GM18861 (cell line): ENCODE results near the gene ANKRD36B.
"Not testable (repeated sequence)": the region's sequence is repeated elsewhere in the genome, so short reads cannot be mapped to it uniquely, and the experiment has no call there.

Experiments
- ATAC-seq: cut with Tn5 transposase; IDR thresholded peaks from one replicate; pipeline ENCODE4 v1.9.1; 2021; ENCODE audit not compliant: unreplicated experiment

Gene ANKRD36B

DNA sequence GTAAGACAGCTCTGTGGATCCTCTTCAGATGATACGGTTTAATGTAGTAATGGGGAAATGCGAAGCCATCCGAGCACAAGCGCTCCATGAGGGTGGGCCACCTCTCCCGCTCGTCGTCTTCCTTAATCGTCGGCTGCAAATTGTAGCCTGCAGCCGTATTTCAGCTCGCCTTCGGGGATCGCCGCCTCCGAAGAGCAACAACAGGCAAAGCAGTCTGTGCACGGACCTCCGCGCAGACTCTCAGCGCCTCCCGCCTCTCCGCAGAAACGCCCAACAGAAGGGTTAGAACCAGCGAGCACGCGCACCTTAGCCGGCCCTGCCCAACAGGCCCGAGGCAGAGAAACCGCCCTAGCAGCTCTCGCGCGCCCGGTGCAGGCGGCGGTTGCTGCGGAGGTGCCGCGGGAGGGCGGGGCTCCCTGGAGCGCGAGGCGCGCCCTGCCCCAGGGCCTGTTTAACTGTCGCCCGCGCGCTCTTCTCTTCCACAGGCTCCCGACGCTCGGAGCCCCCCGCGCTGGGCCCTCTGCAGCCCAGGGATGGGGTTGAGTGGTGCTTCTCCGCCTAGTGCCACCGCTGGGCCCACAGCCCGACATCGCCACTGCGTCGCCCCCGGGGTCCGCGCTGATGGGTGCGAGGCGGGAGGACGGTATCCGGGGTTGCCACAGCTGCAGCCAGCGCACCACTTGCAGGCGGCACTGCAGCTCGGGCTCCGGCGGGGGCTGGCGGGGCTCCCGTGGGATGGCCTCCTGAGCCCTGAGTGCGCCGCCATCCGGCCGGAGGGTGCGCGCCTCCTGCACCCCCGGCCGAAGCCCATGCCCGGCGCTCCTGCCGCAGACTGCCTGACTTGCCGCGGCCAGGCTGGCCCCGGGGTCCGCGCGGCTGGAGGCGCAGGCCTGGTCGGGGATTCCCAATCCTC, at the start of gene ANKRD36B:
TSS of gene ANKRD36B (minus strand) at position 280 of the 913 bp plus-strand sequence. CDS start at position 88, 192 bp downstream.
- peak; percentile 52 for ATAC-seq

DNA sequence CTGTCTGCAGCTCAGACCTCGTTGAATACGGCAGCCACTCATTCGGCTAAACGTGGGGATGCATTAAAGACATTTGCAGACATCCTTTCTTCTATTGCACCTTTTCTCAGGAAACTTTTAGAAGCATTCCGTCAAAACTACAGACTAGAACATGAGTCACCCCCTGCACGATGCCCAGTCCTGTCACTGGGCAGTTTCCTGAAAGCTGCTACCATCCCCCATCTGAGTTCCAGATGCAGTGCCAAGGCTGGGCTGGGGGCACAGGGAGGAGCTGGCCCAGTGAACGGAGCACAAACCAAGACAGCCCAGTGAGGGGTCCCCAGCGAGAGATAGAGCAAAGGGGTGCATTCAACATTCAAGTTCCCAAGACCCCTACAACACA, 36.4 kb upstream of the ANKRD36B start:
- ATAC-seq: not testable (repeated sequence)

DNA sequence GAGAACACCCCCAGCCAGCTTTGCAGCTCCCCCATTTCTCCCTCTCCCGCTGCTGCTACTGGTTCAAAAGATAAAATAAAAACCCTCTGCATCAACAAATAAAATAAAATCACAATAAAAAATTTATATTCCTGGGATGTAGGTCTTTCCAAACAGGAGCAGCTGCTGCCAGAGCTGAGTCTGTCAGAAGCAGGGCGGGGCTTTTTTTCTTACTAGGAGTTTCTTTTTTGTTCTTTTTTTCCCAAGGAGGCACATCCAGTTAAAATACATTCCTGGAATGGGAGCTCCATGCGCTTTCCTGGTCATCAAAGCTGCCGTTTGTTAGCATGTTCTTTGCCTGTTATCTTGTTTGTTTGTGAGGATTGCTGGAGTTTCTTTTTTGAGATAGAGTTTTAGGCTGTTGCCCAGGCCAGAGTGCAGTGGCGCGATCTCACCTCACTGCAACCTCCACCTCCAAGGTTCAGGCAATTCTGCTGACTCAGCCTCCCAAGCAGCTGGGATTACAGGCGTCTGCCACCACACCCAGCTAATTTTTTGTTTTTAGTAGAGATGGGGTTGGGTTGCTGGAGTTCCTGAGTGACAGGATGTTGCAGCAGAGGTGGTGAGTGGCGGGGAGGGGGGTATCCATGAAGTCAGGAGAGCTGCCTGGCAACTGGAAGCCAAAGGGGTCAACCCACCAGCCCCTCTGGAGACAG, 35.8 kb upstream of the ANKRD36B start:
- not testable (repeated sequence) for ATAC-seq

DNA sequence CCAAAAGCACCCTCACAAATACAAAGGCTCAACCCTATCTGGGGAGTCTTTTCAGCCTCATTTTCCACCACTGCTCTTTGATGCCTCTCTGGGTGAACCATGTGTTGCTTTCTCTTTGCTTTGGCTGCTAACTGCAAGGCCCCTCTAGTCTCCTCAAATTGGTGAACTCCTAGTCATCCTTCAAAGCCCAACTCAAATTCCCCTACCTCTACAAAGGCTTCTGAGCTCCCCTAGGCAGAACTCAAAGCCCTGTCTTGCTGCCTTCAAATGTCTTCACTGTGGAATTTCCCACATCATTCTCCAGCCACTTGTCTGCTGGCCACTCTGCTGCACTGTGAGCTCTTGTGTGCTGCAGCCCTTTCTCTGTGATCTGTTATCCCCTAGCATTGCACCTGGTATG, 33.3 kb upstream of the ANKRD36B start:
- not testable (repeated sequence) for ATAC-seq

DNA sequence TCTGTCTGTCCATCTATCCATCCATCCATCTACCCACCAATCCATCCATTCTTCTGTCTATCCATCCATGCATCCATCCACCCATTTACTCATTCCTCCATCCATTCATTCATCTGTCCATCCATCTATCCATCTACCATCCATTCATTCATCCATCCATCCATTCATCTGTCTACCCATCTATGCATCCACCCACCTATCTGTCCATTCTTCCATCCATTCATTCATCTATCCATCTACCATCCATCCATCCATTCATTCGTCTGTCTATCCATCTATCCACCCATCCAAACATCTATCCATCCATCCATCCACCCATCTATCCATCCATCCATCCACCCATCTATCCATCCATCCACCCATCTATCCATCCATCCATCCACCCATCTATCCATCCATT, 30.8 kb upstream of the ANKRD36B start:
- not testable (repeated sequence) for ATAC-seq

DNA sequence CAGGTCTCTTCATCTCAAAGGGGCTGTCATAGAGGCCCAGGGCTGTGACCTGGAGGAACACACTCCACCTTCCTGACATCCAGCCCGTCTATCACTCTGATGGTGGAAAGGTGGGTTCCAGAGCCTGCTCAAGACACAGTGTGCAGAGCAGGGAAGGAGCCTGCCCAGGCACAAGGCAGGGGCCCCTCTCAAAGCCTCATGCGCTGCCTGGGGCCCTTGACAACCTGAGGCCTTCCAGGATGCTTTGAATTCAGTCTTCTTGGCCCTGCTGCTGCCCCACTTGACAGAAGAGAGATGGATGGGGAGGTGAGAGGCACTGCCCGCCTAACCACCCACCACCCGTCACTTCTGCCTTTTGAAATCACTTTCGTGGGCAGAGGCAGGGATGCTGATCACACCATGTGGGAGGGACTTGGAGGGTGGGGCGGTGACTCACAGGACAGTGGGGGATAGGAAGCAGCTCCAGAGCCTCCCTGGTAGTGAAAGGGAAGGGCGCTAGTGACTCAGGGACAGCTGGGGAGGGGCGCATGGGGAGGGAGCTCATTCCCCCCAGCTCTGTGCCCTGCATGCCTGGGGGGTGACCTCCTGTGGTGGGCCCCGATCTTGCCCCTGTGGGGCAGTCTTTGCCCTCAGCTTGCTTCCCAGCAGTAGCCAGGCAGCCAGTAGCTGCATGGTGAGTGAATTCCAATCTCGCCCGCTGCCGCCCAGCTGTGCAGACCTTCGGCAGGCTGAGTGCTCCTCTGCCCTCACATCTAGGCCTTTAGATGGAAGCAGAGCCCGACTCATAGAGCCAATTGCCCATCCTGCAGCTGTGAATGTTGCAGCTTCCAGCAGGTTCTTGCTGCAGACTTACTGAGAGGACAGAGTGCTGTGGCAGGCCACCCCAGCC, 29.5 kb upstream of the ANKRD36B start:
- not testable (repeated sequence) for ATAC-seq

DNA sequence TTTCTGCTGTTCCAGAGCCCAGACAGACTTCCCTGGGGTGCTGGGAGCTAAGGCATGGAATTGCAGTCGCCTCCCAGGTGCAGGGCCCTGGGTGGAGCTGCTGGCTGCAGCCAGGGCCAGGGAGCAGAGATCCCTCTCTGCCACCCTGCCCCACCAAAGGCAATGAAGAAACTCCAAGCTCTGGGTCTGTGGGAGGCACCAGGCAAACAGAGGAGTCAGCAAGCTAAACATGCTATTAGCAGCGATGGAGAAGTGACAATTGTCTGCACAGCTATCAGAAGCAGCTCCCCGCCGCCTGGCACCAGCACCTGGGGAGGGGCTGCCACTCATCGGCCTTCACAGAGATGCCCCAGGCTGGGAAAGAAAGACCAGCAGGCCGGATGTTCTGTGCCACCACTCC, 28.2 kb upstream of the ANKRD36B start:
- no peak for ATAC-seq

DNA sequence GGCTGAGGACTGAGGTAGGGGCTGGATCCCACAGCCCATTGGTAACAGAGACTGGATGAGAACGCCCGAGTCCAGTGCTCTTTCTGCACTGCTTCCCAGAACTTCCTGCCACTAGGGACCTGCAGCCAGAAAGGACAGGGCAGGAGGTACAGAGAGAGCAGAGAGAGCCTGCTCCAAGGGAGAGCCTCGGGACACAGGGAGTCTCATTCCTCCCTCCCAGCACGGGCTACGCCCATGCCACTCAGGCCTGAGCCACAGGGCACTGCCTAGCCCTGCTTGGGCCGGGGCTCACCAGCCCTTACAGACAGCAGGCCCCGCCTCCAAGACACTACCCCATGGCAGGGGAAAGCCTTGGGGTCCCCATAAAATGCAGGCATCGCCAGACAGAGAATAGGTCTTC, 26.1 kb upstream of the ANKRD36B start:
- ATAC-seq: not testable (repeated sequence)

DNA sequence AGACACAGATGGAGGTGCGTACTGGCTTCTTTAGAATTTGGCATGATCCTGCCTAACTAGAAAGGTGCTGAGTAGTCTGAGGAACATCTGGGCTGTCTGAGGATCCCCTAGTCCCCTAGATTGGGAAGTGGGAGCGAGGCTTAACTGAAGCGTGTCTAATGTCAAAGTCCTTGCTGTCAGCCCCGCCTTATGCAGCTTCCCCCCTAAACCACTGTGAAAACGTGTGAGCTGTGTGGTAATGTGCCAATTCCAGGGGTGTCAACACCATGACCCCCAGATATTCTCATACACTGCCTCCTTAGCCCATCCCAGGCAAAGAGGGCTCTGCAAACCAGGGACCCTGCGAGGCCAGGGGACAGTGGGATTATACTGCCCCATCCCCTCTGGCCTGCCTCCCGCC, 22.2 kb upstream of the ANKRD36B start:
- not testable (repeated sequence) for ATAC-seq

DNA sequence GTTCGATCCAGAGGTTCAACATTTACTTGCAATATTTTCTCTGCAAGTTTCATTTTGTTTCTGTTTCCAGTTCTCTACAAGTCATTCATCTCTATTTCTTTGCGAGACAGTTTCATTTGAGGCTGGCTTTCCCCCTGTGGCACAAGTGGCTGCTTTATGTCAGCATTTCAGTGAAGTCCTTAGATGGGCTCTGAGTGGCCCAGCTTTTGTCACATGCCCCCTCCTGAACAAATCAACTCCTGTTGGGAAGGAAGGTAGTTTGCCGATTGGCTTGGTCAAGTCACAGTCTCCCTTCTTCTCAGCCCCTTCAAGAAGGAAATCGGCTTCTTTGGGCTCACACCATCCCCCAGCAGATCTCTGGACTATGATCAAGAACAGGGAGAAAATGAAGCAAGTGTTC, 19.1 kb upstream of the ANKRD36B start:
- ATAC-seq: not testable (repeated sequence)

DNA sequence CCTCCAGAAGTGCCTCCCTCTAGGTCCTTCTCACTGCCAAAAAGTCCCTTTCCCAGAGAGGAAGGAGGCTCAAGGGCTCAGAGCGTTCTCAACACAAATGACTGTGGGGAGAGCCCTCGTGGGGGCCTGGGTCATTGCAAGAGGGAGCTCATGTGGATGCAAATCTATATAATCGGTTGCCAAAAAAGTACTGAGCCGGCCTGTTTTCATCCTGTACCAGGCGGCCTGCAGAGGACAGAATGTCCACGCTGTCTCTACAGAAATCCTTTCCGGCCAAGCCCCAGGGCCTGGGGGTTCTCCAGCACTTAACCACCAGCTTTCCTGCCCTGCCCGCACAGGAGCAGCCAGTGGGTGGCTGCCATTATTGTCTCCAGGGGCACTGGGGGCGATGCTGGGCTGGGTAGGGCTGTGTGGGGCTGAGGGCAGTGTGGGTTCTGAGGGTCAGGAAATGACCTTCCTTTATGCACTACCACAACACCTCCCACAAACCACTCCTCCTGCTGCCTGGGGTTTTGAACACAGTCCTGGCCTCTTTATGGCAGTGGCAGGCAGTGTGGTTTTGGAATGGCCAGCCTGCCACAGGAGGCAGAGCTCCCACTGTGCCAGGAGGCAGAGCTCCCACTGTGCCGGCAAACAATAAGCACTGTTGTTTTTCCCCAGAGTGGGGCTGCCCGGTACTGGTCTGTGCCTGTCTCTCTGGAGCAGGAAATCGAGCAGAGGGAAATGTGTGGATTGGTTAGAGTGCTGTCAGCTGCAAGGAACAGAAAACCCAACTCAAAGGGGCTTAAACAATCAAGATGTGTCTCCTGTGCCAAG, 16.1 kb upstream of the ANKRD36B start:
- not testable (repeated sequence) for ATAC-seq

DNA sequence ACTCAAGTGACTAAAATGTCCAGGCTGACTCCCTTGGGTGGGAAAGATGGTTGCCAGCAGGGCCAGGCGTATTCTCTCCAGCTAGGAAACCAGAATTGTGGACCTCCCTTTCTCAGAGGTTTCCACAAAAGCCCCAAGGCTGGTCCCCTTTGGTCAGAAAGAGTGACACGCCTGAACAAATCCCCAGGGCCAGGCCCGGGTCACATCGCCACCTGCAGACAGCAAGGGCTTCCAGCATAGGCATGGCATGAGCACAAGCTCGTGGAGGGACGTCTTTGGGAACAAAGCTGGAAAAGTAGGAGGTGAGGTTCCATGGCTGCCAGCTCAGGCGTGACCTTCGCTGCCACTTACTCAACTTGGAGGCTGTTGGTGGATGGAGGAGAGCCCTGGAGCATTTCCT, 15.4 kb upstream of the ANKRD36B start:
- not testable (repeated sequence) for ATAC-seq

DNA sequence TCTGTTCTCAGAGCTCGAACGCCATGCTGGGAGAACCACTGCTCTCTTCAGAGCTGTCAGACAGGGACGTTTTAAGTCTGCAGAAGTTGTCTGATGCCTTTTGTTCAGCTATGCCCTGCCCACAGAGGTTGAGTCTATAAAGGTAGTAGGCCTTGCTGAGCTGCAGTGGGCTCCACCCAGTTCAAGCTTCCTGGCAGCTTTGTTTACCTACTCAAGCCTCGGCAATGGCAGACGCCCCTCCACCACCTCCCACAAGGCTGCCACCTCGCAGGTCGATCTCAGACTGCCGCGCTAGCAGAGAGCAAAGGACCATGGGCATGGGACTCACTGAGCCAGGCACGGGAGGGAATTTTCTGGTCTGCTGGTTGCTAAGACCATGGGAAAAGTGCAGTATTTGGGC, 11.9 kb upstream of the ANKRD36B start:
- not testable (repeated sequence) for ATAC-seq

DNA sequence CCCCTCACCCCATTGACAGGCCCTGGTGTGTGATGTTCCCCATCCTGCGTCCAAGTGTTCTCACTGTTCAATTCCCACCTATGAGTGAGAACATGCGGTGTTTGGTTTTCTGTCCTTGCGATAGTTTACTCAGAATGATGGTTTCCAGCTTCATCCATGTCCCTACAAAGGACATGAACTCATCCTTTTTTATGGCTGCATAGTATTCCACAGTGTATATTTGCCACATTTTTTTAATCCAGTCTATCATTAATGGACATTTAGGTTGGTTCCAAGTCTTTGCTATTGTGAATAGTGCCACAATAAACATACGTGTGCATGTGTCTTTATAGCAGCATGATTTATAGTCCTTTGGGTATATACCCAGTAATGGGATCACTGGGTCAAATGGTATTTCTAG, 6.5 kb upstream of the ANKRD36B start:
- not testable (repeated sequence) for ATAC-seq

DNA sequence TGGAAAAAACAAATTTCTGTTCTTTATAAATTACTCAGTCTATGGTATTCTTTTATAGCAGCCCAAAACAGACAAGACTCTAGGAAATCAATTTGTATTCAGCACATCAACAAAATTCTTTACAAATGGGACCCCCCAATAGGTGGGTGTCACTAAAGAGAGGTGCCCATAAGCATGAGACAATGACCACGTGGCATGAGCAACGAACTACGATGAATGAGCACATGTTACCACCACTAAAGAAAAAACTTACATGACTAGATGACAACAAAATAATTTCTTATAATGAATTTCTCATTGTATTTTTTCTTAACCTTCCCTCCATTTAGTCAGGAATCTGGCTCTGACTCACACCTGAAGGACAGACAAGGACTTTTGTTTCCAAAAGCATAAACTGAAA, 3.8 kb upstream of the ANKRD36B start:
- not testable (repeated sequence) for ATAC-seq

DNA sequence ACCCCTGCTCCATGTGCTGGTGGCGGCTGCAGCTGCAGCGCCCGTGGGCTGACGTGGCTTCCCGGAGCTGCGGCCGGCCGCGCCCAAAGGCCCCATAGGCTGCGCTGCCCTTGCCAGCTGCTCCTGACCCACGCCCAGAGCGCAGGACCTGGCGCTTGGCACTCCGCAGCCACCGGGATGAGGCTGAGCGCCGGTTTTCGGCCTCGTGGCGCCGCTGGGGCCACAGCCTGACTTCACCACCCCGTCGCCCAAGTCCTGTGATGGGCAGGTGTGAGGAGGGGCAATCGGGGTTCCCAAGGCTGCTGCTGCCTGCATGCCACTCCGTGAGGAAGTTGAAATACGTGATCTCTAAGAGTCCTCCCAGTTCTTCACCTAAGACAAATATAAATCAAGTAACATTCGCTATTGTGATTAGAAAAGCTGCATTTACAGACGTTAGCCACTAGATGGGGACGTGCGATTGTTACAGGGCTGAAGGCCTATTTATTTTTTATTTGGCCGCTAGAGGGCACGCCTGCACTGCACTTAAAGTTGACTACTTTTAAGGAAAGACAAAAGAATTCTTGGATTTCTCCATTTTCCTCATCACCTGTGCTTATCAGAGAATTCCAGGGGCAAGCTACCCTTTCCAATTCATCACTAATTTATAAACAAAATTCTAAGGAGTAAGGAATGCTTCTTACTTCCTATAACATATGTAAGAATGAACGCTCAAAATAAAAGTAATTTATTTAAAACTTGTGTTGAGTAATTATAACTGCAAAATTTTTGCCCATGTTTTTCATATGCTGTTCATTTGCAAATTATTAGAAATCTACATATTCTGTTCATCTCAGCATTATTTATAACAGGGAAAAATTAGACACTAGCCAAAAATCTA, 1.1 kb upstream of the ANKRD36B start:
- peak; percentile 38 for ATAC-seq

DNA sequence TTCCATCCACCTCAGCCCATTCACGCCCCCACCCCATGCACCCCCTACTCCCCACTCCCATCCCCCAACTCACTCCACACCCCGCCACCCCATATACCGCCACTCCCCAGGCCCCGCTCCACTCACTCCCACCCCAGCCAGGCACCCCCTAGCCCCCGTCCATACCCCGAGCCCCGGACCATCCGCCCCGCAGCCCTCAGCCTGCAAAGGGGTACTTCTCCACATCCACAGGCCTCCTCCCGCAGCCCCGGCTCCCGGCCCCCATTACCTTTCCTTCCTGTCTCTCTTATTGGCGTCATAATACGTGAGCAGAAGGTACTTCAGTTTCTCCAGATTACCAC, 450 bp downstream of the ANKRD36B start:
- not testable (repeated sequence) for ATAC-seq

DNA sequence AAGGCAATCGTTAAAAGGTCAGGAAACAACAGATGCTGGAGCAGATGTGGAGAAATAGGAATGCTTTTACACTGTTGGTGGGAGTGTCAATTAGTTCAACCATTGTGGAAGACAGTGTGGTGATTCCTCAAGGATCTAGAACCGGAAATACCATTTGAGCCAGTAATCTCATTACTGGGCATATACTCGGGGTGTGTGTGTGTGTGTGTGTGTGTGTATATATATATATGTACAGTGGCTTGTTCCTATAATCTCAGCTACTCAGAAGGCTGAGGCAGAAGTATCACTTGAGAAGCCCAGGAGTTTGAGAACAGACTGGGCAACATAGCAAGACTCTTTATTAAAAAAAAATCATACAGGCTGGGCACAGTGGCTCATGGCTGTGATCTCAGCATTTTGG, 24.0 kb downstream of the ANKRD36B start:
- ATAC-seq: not testable (repeated sequence)

DNA sequence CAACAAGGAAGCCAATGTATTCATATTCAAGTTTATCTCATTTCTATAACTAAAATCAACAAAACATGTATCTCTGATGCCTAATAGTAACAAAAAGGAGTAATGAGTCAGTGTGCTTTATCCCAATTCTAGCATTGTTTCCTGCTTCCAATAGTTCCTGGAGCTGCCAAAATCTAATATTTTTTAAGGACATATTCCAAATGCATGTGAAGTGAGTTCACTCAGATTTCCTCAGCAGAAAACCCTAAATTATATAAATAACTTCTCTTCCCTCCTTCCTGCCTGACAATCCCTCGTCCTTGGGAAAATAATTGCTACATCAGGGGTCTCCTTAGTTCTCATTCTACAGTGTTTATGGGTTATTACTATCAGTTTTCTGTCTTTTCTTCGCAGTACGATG, 37.3 kb downstream of the ANKRD36B start:
- ATAC-seq: not testable (repeated sequence)
